ENCODE results near the gene DOK6. TPM values are rescaled to one million over a fixed set of nuclear protein-coding genes. Genes with fewer than 3 reads are reported as not detected.
"Not testable (repeated sequence)": the region's sequence is repeated elsewhere in the genome, so short reads cannot be mapped to it uniquely, and the experiment has no call there.

Gene DOK6
- total RNA-seq, 1 experiment from 2014 or later: 6.7 TPM

DNA sequence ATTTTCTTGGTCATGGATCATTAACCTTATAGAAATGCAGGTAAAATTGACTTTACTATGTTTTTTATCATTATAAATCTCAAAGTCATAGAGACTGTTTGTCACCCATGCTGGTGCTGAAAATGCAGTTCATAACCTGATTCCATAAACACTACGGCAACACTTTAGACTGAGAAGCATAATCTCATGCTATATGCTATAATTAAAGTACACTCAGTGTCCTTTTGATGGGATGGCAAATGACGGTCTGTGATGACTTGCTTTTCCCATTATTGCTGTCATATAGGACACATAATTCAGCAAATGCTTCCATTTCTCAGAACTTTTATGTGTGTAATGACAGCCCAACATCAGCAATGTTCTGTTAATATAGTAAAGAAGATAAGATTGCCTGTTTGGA, 384.1 kb downstream of the DOK6 start:
- DNase-seq (ENCODE audit: extremely low read depth, low read depth): no peak

DNA sequence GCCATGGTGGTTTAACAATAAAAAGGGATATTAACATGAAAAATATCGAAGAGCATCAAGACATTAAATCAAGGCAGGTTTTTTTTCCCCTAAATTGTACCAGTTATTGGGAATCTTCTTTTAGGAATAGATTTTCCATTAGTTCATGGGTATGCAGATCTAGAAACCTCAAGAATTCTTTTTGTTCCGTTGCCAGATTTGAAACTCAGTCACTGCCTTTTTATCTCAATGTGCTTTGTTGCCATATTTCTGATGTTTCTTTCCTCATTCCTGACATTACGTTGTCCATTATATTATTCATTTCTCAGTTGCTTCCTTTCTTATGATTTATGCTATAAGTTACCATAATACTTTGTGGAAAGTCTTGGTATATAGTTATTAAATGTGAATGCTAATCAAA, 384.8 kb downstream of the DOK6 start:
- DNase-seq (ENCODE audit: extremely low read depth, low read depth): no peak

DNA sequence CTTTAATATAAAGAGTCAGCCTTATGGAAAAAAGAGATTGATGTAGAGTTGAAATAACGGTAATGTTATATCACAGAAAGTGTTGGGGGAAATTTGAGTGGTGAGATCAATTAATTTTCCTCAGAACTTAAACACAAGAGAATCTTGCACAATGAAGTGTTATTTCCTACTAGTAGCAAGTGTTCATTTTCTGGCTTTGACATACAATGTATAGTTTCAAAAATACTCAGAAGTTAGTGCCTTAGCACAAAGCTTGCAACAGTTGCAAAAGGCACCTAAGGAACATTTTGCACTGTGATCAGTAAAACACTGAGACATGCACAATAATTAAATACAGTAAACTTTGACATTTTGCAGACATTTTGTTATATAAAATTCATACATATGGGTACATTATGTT, 385.7 kb downstream of the DOK6 start:
- no peak for DNase-seq (ENCODE audit: extremely low read depth, low read depth)

DNA sequence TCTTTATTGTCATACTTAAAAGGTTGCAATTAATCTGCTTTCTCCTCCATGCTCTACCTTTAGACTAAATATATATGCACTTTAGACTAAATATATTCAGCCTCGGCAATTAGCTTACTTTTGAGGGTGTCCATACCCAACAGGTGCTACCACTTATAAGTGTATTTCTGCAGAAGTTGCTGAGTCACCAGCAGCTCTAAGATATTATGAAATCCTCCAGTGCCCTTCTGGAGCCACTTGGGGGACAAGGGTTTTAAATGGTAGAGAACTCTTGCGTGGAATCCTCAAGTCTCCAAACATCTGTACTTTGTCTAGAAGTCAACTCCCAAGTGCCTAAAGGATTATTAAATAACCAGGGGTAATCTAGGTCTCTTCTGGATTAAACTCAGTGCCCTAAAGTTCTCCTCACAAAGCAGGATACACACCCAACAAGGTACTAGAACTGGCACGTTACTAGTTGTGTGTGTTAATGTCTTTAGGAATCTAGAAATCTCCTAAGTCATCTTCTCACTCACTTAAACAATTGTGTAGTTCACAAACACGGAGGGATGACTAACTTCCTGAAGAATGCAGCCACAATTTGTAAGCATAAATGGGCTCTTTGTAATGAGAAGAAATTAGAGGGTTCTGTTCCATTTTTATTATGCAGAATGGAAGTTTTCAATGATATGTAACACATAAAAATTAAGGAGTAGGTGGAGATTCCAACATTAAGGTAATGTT, 387.3 kb downstream of the DOK6 start:
- peak; percentile 54 for DNase-seq (ENCODE audit: extremely low read depth, low read depth)

DNA sequence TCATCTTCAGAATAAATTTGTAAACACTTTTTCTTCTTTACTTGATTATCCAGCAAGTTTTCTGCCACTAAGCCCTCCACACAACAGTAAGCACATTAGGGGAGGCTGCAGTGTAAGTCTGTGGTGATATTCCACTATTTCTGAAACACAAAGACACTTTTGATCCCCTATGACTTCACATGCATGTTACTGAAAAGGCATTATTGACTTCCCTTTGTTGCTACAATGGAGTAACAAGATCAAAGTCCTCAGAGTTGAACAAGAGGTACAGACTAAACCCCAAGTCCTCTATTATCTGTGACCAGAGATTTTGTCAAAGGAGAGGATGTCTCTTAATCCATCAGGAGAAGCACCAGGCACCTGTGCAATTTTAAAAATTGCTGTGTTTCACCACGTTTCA, 389.1 kb downstream of the DOK6 start:
- no peak for DNase-seq (ENCODE audit: extremely low read depth, low read depth)

DNA sequence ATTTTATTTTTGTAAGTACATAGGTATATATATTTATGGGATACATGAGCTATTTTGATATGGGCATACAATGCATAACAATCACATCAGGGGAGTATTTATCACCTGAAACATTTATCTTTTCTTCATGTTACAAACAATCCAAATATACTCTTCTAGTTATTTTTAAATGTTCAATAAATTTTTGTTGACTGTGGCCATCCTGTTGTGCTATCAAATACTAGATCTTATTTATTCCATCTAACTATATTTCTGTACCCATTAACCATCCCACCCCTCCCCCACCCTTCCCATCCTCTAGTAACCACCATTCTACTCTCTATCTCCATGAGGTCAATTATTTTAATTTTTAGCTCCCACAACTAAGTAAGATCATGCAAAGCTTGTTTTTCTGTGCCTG, 390.0 kb downstream of the DOK6 start:
- no peak for DNase-seq (ENCODE audit: extremely low read depth, low read depth)

DNA sequence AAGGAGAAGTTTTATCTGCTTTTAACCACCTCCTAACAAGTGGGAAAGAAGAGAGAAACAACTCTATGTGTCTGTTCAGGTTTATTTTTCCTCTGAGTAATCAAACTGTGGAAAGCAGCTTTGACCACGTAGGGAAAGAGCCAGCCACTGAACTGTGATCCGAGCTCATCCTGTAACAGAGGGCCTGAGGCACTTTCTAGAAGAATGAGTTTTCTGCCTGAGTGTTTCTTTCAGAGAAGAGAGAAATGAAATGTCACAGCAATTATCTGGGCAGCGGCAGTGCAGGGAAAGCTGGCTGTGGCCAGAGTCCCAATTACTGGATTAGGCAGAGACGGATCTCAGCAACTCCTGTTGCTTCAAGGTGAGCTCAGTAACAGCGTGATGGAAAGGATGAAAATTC, 395.1 kb downstream of the DOK6 start:
- no peak for DNase-seq (ENCODE audit: extremely low read depth, low read depth)

DNA sequence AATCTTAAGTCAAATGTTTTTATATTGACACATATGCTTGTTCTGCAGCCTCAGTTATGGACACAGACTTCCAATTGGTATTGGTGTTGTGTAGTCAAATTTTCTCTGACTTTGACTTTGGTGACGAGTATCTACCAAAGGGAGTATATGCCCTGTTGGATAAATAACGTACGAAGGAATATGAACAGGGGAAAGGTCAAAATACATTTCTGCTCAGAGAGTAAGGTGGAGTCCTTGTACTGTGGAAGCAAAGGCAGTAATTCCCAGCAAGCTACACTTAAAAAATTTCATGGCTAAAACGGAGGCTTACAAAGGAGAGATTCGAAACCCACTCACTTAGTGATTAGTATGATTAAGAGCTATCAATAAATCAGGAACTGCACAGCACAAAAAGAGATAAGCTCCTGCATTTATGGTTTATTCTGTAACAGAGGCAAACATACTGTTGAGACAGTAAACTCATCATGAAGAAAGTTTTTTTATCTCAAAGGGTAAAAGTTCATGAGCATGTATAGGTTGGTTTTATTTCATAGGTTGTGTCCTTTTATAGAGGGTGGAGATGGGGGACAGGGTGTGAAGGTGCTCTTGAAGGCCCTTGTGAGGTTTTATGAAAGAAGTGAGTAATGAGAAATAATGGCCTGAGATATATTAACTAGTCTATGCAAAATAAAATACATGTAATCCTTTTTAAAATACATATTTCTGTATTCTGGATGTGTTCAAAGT, 404.3 kb downstream of the DOK6 start:
- no peak for DNase-seq (ENCODE audit: extremely low read depth, low read depth)

DNA sequence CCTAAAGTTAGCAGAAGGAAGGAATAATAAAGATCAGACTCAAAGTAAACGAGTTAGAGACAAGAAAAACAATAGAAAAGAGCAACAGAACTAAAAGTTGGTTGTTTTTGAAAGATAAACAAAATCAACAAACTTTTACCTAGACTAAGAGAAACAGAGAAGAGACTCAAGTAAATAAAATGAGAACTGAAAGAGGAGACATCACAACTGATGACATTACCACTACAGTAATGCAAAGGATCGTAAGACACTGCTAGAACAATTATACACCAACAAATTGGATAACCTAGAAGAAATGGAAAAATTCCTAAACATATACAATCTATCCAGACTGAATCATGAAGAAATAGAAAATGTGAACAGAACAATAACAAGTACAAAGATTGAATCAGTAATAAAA, 407.7 kb downstream of the DOK6 start:
- DNase-seq (ENCODE audit: extremely low read depth, low read depth): no peak

DNA sequence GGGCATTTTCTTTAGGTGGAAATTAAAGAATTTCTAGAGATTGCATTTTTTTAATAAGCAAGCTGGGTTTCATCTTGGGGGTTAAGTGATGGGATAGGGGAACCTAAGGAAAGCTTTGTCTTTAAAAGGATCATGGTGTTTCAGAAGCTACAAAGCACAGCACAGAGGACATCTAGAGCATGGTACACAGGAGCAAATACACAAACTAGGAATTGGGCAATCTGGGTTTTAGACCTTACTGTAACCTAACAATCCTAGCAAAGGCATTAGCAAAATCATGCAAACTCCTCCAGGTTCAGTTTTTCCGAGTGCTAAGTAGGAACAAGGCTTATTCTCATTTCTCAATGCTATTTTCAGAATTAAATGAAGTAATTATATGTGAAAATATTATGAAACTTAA, 412.9 kb downstream of the DOK6 start:
- DNase-seq (ENCODE audit: extremely low read depth, low read depth): no peak

DNA sequence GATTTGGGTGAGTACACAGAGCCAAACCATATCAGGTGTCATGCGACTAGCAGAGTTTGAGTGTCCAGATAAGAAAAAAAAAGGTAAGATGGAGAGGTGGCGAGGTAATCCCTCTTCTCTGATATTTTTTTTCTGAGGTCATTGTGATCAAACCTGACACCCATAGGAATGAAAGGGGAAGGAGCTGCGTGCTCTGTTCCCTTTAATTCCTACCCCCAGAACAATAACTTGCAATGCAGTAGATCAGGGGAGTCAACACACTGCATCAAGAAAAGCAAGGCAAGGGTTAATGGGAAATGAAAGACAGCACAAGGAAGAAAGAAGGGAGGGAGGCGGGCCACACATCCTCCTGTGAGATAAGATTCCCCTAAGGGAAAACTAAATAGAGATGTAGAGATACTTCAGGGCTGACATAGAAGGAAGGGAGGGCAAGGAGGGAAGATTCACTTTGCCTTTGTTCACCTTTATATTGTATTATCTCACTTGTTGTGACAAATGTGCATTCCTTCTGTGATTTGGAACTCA, 414.2 kb downstream of the DOK6 start:
- DNase-seq (ENCODE audit: extremely low read depth, low read depth): no peak

DNA sequence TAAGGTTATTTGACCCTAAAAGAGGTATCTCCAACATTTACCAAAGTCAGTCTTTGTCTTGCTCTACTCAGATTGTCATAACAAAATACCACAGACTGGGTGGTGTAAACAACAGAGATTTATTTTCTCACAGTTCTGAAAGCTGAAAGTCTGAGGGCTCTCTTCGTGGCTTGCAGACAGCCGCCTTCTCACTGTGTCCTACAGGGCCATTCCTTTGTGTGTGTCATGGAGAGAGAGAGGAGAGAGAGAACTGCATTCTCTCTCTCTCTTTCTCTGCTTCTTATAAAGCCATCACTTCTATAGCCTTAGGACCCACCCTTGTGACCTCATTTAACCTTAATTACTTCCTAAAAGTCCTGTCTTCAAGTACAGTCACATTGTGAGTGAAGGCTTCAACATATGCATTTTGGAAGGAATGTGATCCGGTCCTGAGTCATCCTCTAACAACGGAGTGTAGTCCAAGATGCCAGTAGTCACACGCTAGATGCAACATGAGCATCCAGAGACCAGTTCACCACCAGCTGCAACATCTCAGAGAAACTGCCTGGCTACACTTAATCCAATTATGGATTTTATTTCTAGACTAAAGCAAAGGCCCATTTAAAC, 416.8 kb downstream of the DOK6 start:
- DNase-seq (ENCODE audit: extremely low read depth, low read depth): no peak

DNA sequence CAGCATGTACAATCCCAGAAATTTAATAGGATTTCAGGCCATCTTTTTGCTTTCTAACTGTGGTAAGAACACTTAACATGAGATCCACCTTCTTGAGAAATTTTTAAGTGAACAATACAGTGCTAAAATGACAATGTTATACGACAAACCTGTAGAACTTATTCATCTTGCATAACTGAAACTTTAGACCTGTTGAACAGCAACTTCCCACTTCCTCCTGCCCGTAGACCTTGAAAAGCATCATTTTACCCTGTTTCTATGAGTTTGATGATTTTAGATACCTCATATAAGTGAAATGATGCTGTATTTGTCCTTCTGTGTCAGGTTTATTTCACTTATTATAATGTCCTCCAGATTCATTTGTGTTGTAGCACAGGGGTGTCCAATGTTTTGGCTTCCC, 418.8 kb downstream of the DOK6 start:
- no peak for DNase-seq (ENCODE audit: extremely low read depth, low read depth)

DNA sequence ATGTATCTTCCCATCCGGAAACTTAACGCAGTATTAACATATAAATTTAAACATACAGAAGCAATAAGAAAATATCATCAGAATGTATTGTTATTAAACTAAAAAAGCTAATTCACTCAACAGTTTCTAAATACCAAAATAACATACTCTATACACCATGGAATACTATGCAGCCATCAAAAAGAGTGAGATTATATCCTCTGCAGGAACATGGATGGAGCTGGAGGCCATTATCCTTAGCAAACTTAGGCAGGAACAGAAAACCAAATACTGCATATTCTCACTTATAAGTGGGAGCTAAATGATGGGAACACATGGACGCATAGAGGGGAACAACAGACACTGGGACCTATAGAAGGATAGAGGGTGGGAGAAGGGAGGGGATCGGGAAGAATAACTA, 419.9 kb downstream of the DOK6 start:
- no peak for DNase-seq (ENCODE audit: extremely low read depth, low read depth)

DNA sequence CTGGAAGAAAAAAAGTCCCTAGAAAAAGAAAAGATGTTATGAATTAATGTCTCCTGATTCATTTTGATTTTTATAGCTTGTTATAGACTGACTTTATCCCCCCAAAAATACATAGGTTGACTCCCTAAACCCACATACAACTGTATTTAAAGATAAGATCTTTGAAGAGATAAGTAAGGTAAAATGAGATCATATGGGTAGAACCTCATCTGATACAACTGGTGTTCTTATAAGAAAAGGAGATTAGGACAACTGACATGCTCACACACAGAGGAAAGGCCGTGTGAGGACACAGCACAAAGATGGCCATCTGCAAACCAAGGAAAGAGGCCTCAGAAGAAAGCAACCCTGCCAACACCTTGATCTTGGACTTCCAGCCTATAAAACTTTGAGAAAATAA, 429.5 kb downstream of the DOK6 start:
- no peak for DNase-seq (ENCODE audit: extremely low read depth, low read depth)

DNA sequence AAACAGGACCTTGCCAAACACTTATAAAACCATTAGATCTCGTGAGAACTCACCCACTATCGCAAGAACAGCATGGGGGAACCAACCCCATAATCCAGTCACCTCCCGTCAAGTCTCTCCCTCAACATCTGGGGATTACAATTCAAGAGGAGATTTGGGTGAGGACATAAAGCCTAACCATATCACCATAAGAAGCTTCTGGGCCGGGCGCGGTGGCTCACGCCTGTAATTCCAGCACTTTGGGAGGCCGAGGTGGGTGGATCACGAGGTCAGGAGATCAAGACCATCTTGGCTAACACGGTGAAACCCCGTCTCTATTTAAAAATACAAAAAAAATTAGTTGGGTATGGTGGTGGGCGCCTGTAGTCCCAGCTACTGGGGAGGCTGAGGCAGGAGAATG, 434.3 kb downstream of the DOK6 start:
- DNase-seq (ENCODE audit: extremely low read depth, low read depth): not testable (repeated sequence)

DNA sequence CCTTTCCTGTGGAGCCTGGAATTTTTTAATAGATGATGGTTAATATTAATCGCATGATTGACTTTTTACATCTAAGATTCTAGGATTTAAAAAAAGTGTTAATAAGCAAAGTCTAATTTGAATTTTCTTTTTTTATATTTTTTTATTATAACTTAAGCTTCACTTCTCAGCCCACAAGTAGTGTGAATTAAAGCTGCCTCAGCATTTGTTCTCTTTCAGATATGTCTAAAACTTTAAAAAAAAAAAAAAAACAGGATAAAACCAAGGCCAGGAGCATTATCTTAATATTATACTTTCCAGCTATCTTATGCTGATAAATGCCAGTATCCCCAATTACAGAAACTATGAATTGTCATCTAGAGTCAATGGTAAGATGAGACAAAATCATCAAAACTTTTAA, 437.3 kb downstream of the DOK6 start:
- DNase-seq (ENCODE audit: extremely low read depth, low read depth): no peak

DNA sequence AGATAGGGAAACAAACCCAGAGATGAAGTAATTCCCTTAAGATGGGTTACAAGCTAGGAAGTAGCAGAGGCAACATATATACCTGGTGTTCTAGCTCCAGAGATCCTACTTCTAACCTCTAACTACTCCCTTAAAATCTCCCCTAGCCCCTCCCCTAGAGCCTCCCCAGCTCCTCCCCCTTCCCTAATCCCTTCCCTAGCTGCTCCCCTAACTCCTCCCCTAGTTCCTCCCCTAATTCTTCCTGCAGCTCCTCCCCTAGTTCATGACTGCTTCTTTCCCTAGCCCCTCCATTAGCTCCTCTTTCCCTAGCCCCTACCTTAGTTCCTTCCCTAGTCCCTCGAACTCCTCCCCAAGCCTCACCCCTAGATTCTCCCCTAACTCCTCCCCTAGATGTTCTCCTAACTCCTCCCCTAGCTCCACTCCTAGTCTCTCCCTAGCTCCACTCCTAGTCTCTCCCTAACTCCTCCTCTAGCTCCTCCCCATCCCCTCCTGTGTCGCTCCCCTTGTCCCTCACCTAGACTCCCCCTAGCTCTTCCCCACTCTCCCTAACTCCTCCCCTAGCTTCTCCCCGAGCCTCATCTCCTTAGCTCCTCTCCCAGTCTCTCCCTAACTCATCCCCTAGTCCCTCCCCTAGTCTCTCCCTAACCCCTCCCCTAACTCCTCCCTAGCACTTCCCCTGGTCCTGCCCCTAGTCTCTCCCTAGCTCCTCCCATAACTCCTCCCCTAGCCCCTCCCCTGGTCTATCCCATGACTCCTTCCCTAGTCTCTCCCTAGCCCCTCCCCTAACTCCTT, 438.1 kb downstream of the DOK6 start:
- DNase-seq (ENCODE audit: extremely low read depth, low read depth): peak; percentile 15

DNA sequence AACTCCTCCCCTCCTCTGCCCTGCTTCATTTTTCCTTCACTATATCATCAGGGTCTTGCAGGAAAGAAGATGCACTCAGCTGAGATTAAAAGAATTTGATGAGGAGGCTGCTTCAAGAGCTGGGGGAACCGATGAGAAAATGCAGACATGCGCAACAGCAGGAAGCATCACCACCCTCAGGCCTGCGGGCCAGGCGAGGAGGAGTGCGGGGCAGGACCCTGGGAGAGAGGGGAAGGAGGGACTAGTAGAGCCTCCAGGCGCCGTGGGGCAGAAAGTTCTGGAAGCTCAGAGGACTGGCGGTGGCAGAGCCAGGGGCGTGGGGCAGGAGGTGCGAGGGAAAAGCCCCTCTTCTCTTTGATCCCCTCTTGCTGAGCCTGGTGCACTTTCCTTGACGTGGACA, 438.8 kb downstream of the DOK6 start:
- no peak for DNase-seq (ENCODE audit: extremely low read depth, low read depth)

DNA sequence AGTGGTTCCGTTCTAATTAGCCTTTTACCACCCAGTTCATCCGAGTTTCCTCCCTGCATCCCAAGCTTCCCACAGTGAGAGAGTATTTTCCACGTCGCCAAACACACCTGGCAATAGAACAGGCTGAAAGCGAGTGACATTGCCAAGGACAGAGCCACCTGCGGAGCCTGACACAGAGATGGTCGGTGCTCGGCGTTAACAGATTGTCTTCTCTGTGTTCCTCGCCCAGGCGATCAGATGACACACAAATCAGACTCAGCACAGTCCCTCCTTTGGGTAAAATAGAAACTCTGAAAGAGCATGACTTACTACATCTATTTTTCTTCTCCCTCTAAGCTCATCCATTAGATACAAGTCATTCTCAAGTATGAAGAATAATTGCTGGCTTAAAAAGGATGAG, 439.3 kb downstream of the DOK6 start:
- DNase-seq (ENCODE audit: extremely low read depth, low read depth): no peak

DNA sequence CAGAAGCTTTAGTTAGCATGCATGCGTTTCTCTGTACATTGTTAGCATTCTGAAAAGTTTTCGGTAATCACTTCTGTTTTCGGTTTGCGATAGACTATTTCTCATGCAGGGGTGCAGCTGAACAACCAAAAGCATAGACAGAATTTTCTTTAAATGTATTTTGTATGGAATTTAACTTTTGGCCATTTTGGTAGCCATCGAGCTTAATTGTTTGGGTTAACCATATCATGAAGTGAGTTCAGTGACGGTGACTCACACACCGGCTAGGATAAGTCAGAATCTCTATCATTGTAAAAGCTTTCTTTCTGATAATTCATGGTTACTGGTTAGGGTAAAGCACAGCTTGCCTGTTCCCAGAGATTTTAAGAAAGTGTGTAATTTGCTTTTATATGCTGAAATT, 439.8 kb downstream of the DOK6 start:
- DNase-seq (ENCODE audit: extremely low read depth, low read depth): no peak

All from NCI-H460 (cell line).